ENCODE data around the gene TUBD1. TPM values are rescaled to one million over a fixed set of nuclear protein-coding genes. Genes with fewer than 3 reads are reported as not detected.

The TUBD1 gene
- total RNA-seq, 1 experiment from 2014 or later: 12.5 TPM

- no peak for DNase-seq (ENCODE audit: low read depth, low spot score)
- H3K27me3 ChIP-seq (ENCODE audit: control insufficient read depth, insufficient read depth, low read length): no peaks in the 10 kb centered on the region
- intact Hi-C loops (cut with micrococcal nuclease; ENCODE audit: unreplicated experiment): no loop called here
- ATAC-seq: no peak
- no peaks in the 10 kb centered on the region for H3K9me3 ChIP-seq (ENCODE audit: control insufficient read depth, insufficient read depth, low read depth, low read length)
- in situ Hi-C loops (cut with HindIII; ENCODE audit: low pct_unique_long_range_greater_than_20kb, low sequenced_read_pairs): no loop called here
- ChIA-PET CTCF (interaction anchor here (0.5 kb wide), 1 partner anchor 58 kb away, joined by 7 read pairs; no protein-coding TSS in a partner anchor), POLR2A (interaction anchor here (0.6 kb wide), 2 partner anchors 23 to 29 kb away, joined by 6 to 10 read pairs; no protein-coding TSS in a partner anchor)
- H3K27ac ChIP-seq (ENCODE audit: low read length): peak overlapping the region; percentile 92
- no peak overlapping the region for H3K4me3 ChIP-seq (ENCODE audit: low read depth in 2 of 2, low read length in 2 of 2)
- no TSS peak for BruUV-seq (replicated peaks)
- TF ChIP-seq TCF7L2 (IDR thresholded peaks at IDR 0.05; ENCODE audit: low read depth, low read length): no peak
- TF ChIP-seq CTCF (IDR thresholded peaks at IDR 0.05): no peak
- TF ChIP-seq POLR2AphosphoS5 (IDR thresholded peaks at IDR 0.05; ENCODE audit: low read depth, low read length): no peak
- no peak for TF ChIP-seq SIN3A (IDR thresholded peaks at IDR 0.05; ENCODE audit: borderline replicate concordance, insufficient read depth, low read depth, low read length)
- TF ChIP-seq, protein P1, sequence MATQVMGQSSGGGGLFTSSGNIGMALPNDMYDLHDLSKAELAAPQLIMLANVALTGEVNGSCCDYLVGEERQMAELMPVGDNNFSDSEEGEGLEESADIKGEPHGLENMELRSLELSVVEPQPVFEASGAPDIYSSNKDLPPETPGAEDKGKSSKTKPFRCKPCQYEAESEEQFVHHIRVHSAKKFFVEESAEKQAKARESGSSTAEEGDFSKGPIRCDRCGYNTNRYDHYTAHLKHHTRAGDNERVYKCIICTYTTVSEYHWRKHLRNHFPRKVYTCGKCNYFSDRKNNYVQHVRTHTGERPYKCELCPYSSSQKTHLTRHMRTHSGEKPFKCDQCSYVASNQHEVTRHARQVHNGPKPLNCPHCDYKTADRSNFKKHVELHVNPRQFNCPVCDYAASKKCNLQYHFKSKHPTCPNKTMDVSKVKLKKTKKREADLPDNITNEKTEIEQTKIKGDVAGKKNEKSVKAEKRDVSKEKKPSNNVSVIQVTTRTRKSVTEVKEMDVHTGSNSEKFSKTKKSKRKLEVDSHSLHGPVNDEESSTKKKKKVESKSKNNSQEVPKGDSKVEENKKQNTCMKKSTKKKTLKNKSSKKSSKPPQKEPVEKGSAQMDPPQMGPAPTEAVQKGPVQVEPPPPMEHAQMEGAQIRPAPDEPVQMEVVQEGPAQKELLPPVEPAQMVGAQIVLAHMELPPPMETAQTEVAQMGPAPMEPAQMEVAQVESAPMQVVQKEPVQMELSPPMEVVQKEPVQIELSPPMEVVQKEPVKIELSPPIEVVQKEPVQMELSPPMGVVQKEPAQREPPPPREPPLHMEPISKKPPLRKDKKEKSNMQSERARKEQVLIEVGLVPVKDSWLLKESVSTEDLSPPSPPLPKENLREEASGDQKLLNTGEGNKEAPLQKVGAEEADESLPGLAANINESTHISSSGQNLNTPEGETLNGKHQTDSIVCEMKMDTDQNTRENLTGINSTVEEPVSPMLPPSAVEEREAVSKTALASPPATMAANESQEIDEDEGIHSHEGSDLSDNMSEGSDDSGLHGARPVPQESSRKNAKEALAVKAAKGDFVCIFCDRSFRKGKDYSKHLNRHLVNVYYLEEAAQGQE (IDR thresholded peaks at IDR 0.05; ENCODE audit: insufficient read depth in 1 of 2, low read depth in 2 of 2, low read length in 1 of 2): no peak
- peaks cover 4% of the 10 kb centered on the region; the same call in 1 of the 2 replicates for H3K36me3 ChIP-seq (ENCODE audit: control insufficient read depth, insufficient read depth, low read length)
- peaks cover 14% of the 10 kb centered on the region for H3K4me1 ChIP-seq (ENCODE audit: control insufficient read depth, insufficient read depth, low read length)
These were observed 78.5 kb downstream of the TUBD1 start for GRCh38 chr17:59814276-59814675.

DNA sequence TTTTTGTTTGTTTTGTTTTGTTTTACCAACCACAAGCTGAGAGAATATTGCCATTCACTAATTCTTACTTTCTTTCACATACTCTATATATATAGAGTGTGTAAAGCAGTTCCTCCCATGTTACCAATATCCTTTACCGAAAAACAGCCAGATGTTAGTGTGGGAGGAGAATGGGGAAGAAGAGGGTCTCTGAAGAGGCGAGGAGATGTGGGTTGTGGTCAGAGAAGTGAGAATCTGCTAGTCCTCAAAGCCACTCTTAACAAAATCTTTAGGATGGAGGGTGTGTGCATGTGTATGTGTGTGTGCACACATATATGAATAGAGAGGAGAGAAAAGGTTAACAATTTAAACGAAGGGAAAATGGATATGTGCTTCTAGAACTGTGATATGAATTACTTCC lies 80.6 kb downstream of the TUBD1 start:
- TF ChIP-seq TCF7L2 (IDR thresholded peaks at IDR 0.05; ENCODE audit: low read depth, low read length): no peak
- no peak for TF ChIP-seq POLR2AphosphoS5 (IDR thresholded peaks at IDR 0.05; ENCODE audit: low read depth, low read length)
- no peak for TF ChIP-seq CTCF (IDR thresholded peaks at IDR 0.05)
- TF ChIP-seq SIN3A (IDR thresholded peaks at IDR 0.05; ENCODE audit: borderline replicate concordance, insufficient read depth, low read depth, low read length): no peak
- TF ChIP-seq, protein P1 (IDR thresholded peaks at IDR 0.05; ENCODE audit: insufficient read depth in 1 of 2, low read depth in 2 of 2, low read length in 1 of 2): no peak

More for the DNA sequence above, 80.6 kb downstream of the TUBD1 start:
- H3K27me3 ChIP-seq (ENCODE audit: control insufficient read depth, insufficient read depth, low read length): no peaks in the 10 kb centered on the region
- peak overlapping the region; percentile 92 for H3K27ac ChIP-seq (ENCODE audit: low read length)
- H3K36me3 ChIP-seq (ENCODE audit: control insufficient read depth, insufficient read depth, low read length): peaks cover 4% of the 10 kb centered on the region; the same call in 1 of the 2 replicates
- ChIA-PET CTCF (no interaction called here), POLR2A (interaction anchor here (0.6 kb wide), 1 partner anchor 26 kb away, joined by 7 read pairs; no protein-coding TSS in a partner anchor)
- BruUV-seq (replicated peaks): TSS peak; percentile 16
- no peaks in the 10 kb centered on the region for H3K9me3 ChIP-seq (ENCODE audit: control insufficient read depth, insufficient read depth, low read depth, low read length)
- no peak for DNase-seq (ENCODE audit: low read depth, low spot score)
- H3K4me3 ChIP-seq (ENCODE audit: low read depth in 2 of 2, low read length in 2 of 2): no peak overlapping the region
- no peak for ATAC-seq
- H3K4me1 ChIP-seq (ENCODE audit: control insufficient read depth, insufficient read depth, low read length): peaks cover 19% of the 10 kb centered on the region
- in situ Hi-C loops (cut with HindIII; ENCODE audit: low pct_unique_long_range_greater_than_20kb, low sequenced_read_pairs): no loop called here
- intact Hi-C loops (cut with micrococcal nuclease; ENCODE audit: unreplicated experiment): no loop called here

Data from Panc1 (cell line).